ENCODE data around the gene BAK1.
"Not testable (repeated sequence)": the region's sequence is repeated elsewhere in the genome, so short reads cannot be mapped to it uniquely, and the experiment has no call there.

BAK1 gene

DNA sequence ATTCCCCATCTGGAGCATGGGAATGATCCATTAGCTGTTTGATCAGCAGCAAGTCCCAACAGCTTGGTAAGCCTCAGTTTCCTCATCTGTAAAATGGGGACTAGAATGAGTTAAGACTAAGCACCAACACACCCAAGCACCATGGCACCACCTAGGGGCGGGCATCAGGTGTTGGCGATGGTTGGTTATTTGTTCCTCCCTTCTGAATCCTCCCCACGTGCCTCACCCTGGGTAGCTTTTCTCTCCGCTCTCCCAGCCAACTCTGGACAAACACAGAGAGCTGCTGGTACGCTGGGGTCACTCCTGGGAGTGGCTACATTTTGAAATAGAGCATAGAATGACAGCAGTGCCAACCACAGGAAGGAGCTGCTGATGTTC, 27.7 kb upstream of the BAK1 start:
- no peak for DNase-seq (ENCODE audit: low read depth)

DNA sequence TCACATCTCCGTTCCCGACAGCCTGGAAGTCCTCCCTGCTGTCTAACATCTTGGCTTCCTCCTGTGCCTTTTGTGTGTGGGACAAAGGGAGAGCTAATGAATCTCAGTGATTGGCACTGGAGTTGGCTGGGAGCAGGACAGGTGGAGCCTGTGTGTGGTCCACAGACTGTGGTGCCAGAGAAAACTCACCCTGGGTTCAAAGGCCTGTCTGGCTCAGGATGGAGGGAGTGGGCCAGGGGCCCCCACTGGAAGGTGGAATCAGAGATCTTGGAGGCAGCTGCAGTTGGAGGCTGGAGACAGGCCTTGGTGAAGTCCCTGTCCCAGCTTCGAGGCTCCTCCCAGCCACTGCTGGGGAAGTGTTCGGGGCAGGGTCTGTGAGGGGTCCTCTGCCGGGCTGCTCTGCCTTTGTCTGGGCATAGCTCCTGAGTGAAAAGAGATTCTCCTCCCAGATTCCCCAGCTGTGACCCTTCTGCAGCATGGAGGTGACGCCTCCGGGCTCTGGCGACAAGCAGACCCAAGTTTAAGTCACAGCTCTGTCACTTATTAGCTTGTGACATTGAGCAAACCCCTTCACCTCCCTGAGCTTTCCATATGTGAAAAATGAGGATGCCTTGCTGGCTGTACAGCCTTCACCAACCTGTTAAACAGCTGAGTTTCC, 27.2 kb upstream of the BAK1 start:
- DNase-seq (ENCODE audit: low read depth) = no peak

GRCh38 chr6:33606642-33607041, 26.6 kb upstream of the BAK1 start:
- no peak for DNase-seq (ENCODE audit: low read depth)

DNA sequence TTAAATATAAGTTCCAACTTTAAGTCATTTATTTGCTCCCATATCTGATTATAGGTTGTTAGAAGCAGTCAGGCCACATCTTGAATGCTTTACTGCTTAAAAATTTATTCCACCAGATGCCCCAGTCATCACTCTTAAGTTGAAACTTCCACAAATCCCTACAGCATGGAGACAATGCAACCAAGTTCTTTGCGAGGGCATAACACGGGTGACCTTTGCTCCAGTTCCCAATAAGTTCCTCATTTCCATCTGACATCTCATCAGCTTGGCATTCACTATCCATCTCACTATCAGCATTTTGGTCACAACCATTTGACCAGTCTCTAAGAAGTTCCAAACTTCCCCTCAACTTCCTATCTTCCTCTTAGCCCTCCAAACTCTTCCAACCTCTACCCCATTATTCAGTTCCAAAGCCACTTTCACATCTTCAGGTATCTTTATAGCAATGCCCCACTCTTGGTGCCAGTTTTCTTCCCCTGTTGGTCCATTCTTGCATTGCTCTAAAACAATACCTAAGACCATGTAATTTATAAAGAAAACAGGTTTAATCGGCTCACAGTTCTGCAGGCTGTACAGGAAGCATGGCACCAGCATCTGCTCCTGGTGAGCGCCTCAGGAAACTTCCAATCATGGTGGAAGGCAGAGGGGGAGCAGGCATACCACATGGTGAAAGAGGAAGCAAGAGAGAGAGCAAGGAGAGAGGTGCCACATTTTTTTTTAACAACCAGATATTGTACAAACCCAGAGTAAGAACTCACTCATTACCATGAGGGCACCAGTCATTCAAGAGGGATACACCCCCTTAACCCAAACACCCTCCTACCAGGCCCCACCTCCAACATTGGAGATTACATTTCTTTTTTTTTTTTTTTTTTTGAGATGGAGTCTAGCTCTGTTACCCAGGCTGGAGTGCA, 25.1 kb upstream of the BAK1 start:
- no peak for DNase-seq (ENCODE audit: low read depth)

GRCh38 chr6:33602180-33602579, 22.1 kb upstream of the BAK1 start:
- DNase-seq (ENCODE audit: low read depth) = no peak

DNA sequence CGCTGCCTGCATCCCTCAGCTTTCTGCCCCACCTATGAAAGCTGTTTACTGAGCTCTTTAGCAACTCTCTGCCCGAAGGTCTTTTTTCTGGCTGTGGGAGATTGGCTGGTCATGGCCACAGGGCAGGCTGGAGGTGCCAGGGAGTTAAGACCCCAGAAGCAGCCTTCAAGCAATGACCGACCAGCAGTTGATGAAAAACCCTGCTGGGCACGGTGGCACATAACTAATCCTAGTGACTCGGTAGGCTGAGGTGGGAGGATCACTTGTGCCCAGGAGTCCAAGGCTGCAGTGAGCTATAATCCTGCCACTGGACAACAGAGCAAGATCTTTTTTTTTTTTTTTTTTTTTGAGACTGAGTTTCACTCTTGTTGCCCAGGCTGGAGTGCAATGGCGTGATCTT, 20.7 kb upstream of the BAK1 start:
- DNase-seq (ENCODE audit: low read depth) = no peak

DNA sequence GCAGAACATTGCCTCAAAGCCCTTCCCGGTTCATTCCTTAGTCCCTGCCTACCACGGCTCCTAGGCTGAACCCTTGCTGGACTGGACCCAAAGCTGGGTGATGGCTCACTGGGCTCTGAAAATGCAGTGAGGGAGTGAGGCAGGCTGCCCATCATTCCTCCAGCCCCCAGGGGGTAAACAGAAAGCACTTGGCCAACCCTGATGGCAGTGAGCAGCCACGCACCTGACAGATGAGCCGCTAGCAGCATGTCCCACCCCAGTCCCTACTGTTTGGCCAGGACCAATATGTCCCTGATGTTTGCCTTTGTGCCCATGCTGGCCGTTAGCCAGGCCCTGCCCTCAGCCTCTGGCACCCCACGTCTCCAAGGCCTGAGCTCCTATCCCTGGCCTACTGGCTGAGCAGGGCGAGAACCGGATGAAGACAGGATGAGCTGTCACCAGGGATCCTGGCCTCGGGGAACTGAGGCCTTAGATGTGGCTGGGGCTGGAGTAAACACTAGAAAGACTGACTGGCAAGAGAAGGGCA, 19.4 kb upstream of the BAK1 start:
- DNase-seq (ENCODE audit: low read depth) = no peak

- DNase-seq (ENCODE audit: low read depth) = no peak
Measured at GRCh38 chr6:33597551-33598322, 17.7 kb upstream of the BAK1 start.

DNA sequence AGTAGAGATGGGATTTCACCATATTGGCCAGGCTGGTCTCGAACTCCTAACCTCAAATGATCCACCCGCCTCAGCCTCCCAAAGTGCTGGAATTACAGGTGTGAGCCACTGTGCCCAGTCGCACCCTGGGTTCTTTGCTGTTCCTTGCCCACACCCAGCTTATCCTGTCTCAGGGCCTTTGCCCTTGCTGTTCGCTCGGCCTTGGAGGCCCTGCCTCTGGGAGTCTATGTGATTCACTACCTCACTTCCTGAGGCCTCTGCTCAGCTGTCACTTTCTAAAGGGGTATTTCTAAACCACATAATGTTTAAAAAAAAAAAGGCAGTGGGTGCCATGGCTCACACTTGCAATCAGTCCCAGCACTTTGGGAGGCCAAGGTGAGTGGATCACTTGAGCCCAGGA, 16.8 kb upstream of the BAK1 start:
- not testable (repeated sequence) for DNase-seq (ENCODE audit: low read depth)

DNA sequence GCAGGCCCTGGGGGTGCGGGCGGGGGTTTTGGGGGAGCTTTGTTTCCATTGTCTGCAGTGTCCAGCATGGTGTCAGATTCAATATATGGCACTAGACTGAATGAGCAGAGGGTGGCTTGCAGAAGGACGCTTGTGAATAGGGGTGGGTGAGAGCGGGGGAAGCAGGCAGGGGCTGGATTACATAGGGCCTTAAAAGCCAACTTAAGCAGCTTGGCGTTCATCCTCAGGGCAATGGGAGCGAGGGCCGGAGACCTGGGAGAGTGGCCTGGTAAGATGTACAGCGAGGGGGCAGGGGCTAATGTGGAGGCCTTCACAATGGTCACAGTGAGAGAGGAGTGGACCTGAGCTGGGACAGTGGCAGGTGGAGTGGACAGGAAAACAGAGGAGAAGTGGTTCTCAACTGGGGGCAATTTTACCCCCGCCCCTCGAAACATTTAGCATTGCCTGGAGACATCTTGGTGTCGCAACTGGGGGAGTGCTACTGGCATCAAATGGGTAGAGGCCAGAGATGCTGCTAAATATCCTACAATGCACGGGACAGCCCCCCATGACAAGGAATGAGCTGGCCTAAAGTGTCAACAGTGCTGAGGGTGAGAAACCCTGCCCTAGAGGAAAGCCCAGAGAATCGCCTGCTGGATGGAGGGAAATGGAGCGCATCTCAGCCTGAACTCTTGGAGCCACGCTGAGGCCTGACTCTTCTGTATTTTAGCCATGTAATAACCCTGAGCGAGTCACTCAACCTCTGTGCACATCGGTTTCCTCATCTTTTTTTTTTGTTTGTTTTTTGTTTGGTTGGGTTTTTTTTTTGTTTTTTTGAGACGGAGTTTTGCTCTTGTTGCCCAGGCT, 15.1 kb upstream of the BAK1 start:
- no peak for DNase-seq (ENCODE audit: low read depth)

DNA sequence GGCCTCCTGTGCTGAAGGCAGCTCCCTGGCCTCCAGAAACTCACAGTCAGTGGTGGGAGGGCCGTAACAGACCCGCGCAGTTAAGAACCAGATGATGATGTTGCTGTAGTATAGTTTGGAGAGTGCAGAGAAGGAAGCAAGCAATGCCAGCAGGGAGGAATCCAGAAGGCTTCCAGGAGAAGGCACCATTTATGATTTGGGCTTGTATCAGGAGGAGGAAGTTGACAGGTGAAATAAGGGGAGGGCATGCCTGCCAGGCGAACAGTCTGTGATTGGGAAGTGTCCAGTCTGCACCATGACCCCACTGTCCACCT, 13.3 kb upstream of the BAK1 start:
- no peak for DNase-seq (ENCODE audit: low read depth)

- no peak for DNase-seq (ENCODE audit: low read depth)
Measured at GRCh38 chr6:33592595-33593413, 12.7 kb upstream of the BAK1 start.

DNA sequence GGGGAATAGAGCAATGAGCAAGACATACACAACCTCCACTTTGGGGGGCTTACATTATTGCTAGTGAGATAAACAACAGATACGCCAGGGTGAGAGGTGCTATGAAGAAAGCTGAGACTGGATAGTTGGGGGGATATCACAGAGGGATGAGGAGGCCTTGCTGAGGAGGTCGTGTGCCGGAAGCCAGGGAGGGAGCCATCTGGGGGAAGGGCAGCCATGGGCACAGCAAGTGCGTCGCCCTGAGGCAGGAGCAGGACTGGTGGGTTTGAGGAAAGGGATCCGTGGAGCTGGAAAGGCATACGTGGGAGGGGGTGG, 12.2 kb upstream of the BAK1 start:
- DNase-seq (ENCODE audit: low read depth) = no peak

- DNase-seq (ENCODE audit: low read depth) = no peak
Measured at GRCh38 chr6:33591424-33592032, 11.5 kb upstream of the BAK1 start.

DNA sequence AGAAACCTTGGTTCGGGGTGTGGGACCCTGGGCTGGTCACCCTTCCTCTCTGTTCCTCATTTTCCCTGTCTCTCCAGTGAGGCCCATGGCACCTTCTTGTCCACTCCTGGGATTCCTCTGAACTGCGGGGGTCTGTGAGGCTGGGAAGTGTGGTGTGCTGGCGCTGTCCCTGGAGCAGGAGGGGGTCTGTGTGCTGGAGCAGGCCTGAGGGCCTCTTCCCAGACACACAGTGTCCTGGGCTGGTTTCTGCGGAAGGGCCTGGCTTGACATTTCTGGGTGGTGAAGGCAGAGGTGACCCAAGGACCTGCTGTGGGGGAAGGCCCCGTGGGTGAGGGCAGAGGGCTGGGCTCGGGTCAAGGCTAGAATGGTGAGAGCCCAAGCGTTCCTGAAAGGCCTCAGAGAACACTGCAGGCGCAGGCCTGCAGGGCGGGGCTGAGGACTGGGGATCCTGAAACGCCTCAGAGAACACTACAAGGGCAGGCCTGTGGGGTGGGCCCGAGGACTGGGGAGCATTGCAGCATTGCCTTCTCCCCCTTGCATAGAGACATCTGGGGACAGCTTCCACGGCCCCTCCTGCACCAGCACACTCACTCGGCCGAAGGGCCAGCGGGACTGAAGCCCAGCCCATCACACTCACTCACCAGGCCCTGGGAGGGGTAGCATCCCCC, 10.6 kb upstream of the BAK1 start:
- no peak for DNase-seq (ENCODE audit: low read depth)

DNA sequence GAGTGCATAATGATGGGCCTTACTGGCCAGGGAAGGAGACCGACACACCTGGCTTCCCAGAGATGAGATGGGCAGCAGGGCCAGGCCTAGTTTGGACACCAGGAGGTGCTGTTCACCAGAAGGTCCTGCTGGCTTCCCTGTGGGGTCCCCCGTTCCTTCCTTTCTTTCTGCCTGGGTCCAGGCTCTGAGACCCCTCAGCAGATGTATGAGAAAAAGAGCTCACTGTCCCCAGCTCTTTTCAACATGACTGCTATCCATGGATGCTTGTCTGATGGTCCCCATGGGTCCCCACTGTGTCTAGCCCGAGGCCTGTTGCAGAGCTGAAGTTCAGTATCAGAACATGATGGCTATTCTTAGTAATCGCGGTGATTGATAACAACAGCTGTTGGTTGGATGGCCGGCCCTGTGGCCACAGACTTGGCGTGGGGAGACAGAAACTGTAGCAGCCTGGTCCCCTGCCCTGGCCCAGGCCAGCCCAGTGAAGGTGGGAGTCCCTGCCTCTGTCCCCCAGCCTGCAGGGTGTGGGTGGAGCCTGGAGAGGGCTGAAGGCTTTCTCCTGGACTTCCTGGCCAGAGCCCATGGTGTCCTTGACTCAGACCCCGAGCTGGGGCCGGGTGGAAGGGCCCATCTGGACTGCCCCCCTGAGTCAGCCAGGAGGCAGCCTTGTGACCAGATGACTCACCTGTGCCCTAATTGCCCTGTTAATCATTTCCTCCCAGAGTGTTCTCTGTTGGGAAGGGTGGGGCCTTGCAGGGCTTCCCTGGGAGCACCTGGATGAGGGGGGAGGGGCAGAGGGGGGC, 9.9 kb upstream of the BAK1 start:
- DNase-seq (ENCODE audit: low read depth) = no peak

- no peak for DNase-seq (ENCODE audit: low read depth)
Measured at GRCh38 chr6:33589392-33589730, 9.3 kb upstream of the BAK1 start.

DNA sequence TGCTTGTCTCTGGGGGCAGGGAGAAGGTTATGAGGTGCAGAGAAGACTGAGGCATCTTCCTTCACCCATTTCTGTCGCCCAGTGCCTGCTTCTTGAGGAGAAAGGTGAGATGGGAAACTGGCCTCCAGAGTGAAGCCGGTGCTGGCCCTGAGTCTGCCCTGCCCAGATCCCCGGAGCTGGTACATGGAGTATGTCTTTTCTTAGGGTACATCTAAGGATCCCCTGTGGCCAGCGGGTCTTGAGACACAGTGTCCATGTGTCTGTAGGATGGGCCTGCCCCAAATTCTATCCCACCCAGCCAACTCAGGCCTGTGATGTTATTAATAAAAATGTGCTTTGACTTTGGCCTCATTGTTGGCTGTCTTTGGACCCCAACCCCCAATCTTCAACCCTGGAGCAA, 8.8 kb upstream of the BAK1 start:
- no peak for DNase-seq (ENCODE audit: low read depth)

DNA sequence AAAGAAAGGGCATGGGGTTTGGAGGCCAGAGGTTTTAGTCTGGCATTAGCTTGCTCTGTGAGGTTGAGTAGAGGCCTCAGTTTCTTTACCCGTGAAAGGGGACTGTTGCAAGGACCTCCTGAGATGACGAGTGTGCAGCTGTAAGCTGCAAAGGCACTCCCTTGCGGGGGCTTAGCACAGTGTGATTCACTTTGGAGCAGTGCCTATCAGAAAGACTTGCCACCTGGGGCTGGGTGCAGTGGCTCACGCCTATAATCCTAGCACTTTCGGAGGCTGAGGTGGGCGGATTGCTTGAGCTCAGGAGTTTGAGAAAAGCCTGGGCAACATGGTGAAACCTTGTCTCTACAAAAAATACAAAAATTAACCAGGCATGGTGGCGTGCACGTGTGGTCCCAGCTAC, 7.5 kb upstream of the BAK1 start:
- no peak for DNase-seq (ENCODE audit: low read depth)
